GM13977 (cell line): Measurements from ENCODE around the gene KLHL34.

Source experiments
- DNase-seq: peaks from one replicate; pipeline ENCODE4 v3.0.0; 2012; ENCODE audit warnings: low spot score
- in situ Hi-C: fragments of 300-500 bp; cut with MboI; formaldehyde crosslinking; loops from one replicate; pipeline ENCODE4 v1.12.0; 2022; ENCODE audit warnings: low sequenced_read_pairs, low pct_unique_long_range_greater_than_20kb, mixed read lengths, inconsistent platforms; ENCODE audit not compliant: unreplicated experiment
- TF ChIP-seq, protein P1 (sequence below): IDR thresholded peaks from 2 replicates; pipeline ENCODE4 v1.5.1; 2012; ENCODE audit warnings: mild to moderate bottlenecking, control low read depth; ENCODE audit not compliant: insufficient read depth; ENCODE audit errors: extremely low read depth, missing control alignments

The KLHL34 gene

DNA sequence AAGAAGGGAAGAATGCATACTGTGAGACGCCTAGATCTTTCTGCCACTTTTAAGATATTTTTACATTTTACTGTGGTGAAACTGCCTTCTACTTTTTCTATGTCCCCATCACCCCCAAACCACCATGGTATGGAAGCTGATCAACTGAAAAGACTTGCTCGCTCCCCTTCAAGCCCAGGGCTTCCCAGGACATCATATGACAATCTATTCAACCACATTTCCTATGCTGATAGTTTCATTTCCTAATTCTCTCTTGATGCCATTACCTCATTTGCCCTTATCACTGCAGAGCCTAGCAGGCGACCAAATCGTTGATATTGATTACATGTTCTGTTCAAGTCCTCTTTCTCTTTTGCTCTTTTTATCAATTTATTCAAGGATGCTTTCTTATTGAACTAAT lies 40.1 kb upstream of the KLHL34 start:
- no peak for DNase-seq
- in situ Hi-C loops: no loop called here
- TF ChIP-seq, protein P1, sequence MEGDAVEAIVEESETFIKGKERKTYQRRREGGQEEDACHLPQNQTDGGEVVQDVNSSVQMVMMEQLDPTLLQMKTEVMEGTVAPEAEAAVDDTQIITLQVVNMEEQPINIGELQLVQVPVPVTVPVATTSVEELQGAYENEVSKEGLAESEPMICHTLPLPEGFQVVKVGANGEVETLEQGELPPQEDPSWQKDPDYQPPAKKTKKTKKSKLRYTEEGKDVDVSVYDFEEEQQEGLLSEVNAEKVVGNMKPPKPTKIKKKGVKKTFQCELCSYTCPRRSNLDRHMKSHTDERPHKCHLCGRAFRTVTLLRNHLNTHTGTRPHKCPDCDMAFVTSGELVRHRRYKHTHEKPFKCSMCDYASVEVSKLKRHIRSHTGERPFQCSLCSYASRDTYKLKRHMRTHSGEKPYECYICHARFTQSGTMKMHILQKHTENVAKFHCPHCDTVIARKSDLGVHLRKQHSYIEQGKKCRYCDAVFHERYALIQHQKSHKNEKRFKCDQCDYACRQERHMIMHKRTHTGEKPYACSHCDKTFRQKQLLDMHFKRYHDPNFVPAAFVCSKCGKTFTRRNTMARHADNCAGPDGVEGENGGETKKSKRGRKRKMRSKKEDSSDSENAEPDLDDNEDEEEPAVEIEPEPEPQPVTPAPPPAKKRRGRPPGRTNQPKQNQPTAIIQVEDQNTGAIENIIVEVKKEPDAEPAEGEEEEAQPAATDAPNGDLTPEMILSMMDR: no peak

DNA sequence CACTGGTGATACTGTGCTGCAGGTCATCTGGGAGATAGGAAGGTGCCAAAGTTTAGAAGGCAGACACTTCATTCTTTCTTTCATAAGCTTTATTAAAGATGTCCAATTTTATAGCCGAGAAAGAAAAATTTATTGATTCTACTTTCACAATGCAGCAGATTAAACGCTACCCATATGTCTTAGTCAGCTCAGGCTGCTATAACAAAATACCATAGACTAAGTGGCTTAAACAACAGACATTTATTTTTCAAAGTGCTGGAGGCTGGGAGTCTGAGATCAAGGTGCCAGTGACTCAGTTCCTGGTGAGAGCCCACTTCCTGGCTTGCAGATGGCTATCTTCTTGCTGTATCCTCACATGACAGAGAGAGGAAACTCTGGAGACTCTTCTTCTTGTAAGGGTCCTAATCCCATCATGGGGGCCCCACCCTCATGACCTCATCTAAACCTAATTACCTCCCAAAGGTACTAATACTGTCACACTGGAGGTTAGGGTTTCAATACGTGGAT lies 33.4 kb upstream of the KLHL34 start:
- TF ChIP-seq, protein P1: no peak
- in situ Hi-C loops: no loop called here

DNA sequence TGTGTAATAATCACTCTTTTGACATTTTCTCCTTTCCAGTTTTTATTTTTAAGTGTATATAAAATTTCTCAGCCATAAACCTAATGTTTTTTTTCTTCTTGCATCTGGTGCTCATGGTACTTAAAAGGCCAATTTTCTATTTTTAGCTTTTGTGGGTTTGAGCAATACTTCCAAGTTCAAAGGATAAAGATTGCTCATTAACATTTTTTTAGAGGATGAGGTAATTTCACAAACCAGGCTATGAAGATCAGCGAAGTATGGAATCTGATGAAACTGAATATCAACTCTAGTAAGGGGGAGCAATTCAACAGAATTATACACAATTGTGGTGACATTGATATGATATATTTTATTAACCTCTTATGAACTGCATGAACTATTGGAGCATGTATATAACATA lies 25.8 kb upstream of the KLHL34 start:
- in situ Hi-C loops: no loop called here
- TF ChIP-seq, protein P1: no peak
- DNase-seq: no peak

More for the DNA sequence above, 33.4 kb upstream of the KLHL34 start:
- DNase-seq: no peak

DNA sequence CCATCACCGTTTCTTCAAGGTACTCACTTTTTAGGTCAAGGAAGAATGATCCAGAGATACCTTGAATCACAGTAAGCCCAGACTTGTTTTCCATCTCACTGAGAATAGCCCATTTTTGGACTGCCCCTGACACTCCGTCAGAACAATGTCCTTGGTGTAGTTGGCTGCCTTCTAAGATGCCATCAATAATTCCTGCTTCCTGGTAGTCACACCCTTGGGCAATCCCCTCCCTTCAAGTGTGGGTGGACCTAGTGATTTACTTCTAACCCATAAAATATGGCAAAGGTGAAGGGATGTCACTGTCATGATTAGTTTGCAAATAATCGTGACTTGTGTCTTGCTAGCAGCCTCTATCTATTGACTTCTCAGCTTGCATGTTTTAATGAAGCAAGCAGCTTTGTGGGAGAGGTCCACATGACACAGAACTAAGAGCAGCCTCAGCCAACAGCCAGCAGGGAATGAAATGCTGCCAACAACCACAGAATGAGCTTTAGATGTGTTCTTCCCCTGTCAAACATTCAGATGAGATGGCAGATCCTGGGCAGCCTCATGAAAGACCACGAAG lies 20.0 kb upstream of the KLHL34 start:
- in situ Hi-C loops: no loop called here
- no peak for DNase-seq
- TF ChIP-seq, protein P1: no peak

DNA sequence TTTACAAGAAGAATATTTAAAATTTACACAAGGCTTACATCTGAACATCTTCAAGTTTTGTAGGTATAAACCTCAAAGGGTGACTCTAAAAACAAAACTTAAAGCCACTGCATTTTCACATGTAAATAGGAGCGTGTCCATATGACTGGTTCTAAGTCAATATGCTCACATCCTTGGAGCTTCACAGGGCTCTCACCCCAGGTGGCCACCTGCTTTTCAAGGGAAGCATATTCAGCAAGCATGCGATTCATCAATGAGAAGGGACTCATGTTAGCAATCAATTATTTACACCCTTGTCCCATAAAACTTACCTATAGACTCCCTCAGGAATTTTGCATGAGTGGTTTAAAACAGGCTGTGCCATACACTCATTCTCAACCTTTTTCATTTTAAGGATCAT lies 17.8 kb upstream of the KLHL34 start:
- TF ChIP-seq, protein P1: no peak
- in situ Hi-C loops: no loop called here
- DNase-seq: no peak

DNA sequence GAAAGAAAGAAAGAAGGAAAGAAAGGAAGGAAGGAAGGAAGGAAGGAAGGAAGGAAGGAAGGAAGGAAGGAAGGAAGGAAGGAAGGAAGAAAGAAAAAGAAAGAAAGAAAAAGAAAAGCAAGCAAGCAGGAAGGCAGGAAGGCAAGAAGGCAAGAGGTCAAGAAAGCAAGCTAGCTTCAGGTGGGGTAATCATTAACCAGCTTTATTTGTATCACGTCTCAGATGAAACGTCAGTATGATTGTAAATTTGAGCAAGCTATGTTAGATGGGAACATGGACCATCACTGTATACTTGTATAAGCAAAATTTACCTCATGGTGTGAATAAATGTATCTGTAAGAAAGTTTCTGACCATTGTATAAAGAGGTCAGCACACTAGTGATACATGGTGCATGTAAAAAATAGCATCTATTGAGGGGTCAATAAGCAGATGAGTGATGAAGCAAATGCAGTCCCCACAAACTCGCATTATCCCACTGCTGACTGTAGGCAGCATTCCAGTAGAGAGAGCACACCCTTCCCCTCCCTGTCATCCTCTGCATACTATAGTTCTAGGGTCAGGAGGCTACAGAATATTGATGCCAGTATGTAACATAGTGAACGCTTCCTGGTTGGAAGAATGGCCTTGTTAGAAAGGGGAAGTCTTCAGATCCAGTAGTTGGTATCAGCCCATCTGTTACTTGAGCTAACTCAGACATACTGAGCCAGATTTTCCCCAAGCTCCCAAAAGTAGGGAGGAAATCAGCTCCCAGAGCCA lies 16.5 kb upstream of the KLHL34 start:
- no peak for DNase-seq
- in situ Hi-C loops: no loop called here

More for the DNA sequence above, 16.5 kb upstream of the KLHL34 start:
- TF ChIP-seq, protein P1: no peak
